ENCODE data around the gene LRRC74B. TPM values are rescaled to one million over a fixed set of nuclear protein-coding genes. Genes with fewer than 3 reads are reported as not detected.
"Not testable (repeated sequence)": the region's sequence is repeated elsewhere in the genome, so short reads cannot be mapped to it uniquely, and the experiment has no call there.

Gene LRRC74B
- total and polyA plus RNA-seq, 2 donors from 2014 or later, result not detected

- Histone ChIP-seq H3K27me3 (ENCODE audit: control insufficient read depth, insufficient read depth, low read length) (no peaks in the 10 kb centered on the region), H3K9ac (ENCODE audit: low read length in 3 of 3) (no peak overlapping the region), H3K4me3 (ENCODE audit: low read length in 3 of 3) (no peak overlapping the region), H3K9me3 (ENCODE audit: control insufficient read depth in 2 of 3, insufficient read depth in 1 of 3, low read length in 3 of 3) (no peaks in the 10 kb centered on the region), H3K27ac (ENCODE audit: low read depth in 2 of 2, low read length in 2 of 2) (no peak overlapping the region), H3K4me1 (ENCODE audit: control insufficient read depth in 2 of 3, insufficient read depth in 2 of 3, low read depth in 1 of 3, low read length in 3 of 3) (no peaks in the 10 kb centered on the region), H3K36me3 (ENCODE audit: control insufficient read depth in 2 of 3, insufficient read depth in 3 of 3, low read length in 3 of 3) (no peaks in the 10 kb centered on the region)
- FAIRE-seq, result no peak
- DNase-seq, result no peak
- intact Hi-C loops (cut with DNase I), result no loop called here
- no peak for TF ChIP-seq CTCF (IDR thresholded peaks at IDR 0.05; ENCODE audit: borderline replicate concordance, extremely low read depth, insufficient read depth)
These were observed 41.4 kb downstream of the LRRC74B start for GRCh38 chr22:21087119-21087518.

- FAIRE-seq; H3K4me1 ChIP-seq (ENCODE audit: control insufficient read depth in 2 of 3, insufficient read depth in 2 of 3, low read depth in 1 of 3, low read length in 3 of 3); H3K36me3 ChIP-seq (ENCODE audit: control insufficient read depth in 2 of 3, insufficient read depth in 3 of 3, low read length in 3 of 3); DNase-seq; H3K9ac ChIP-seq (ENCODE audit: low read length in 3 of 3); H3K4me3 ChIP-seq (ENCODE audit: low read length in 3 of 3); H3K27me3 ChIP-seq (ENCODE audit: control insufficient read depth, insufficient read depth, low read length); H3K27ac ChIP-seq (ENCODE audit: low read depth in 2 of 2, low read length in 2 of 2); H3K9me3 ChIP-seq (ENCODE audit: control insufficient read depth in 2 of 3, insufficient read depth in 1 of 3, low read length in 3 of 3); intact Hi-C loops (cut with DNase I): not testable (repeated sequence)
These were observed 42.2 kb downstream of the LRRC74B start for GRCh38 chr22:21087926-21088325.

- intact Hi-C loops (cut with DNase I); H3K9me3 ChIP-seq (ENCODE audit: control insufficient read depth in 2 of 3, insufficient read depth in 1 of 3, low read length in 3 of 3); H3K4me3 ChIP-seq (ENCODE audit: low read length in 3 of 3); H3K4me1 ChIP-seq (ENCODE audit: control insufficient read depth in 2 of 3, insufficient read depth in 2 of 3, low read depth in 1 of 3, low read length in 3 of 3); DNase-seq; FAIRE-seq; H3K36me3 ChIP-seq (ENCODE audit: control insufficient read depth in 2 of 3, insufficient read depth in 3 of 3, low read length in 3 of 3); H3K27me3 ChIP-seq (ENCODE audit: control insufficient read depth, insufficient read depth, low read length); H3K9ac ChIP-seq (ENCODE audit: low read length in 3 of 3); H3K27ac ChIP-seq (ENCODE audit: low read depth in 2 of 2, low read length in 2 of 2): not testable (repeated sequence)
These were observed 45.5 kb downstream of the LRRC74B start for GRCh38 chr22:21091220-21091619.

GRCh38 chr22:21092797-21093554 is 47.2 kb downstream of the LRRC74B start:
- no peak overlapping the region for H3K4me3 ChIP-seq (ENCODE audit: low read length in 3 of 3)
- DNase-seq (no peak), FAIRE-seq (no peak)
- no peak overlapping the region for H3K9ac ChIP-seq (ENCODE audit: low read length in 3 of 3)
- H3K9me3 ChIP-seq (ENCODE audit: control insufficient read depth in 2 of 3, insufficient read depth in 1 of 3, low read length in 3 of 3), result no peaks in the 10 kb centered on the region
- no peak for TF ChIP-seq CTCF (IDR thresholded peaks at IDR 0.05; ENCODE audit: borderline replicate concordance, extremely low read depth, insufficient read depth)
- H3K4me1 ChIP-seq (ENCODE audit: control insufficient read depth in 2 of 3, insufficient read depth in 2 of 3, low read depth in 1 of 3, low read length in 3 of 3), result no peaks in the 10 kb centered on the region
- H3K27me3 ChIP-seq (ENCODE audit: control insufficient read depth, insufficient read depth, low read length), result no peaks in the 10 kb centered on the region
- no peaks in the 10 kb centered on the region for H3K36me3 ChIP-seq (ENCODE audit: control insufficient read depth in 2 of 3, insufficient read depth in 3 of 3, low read length in 3 of 3)
- intact Hi-C loops (cut with DNase I), result no loop called here
- H3K27ac ChIP-seq (ENCODE audit: low read depth in 2 of 2, low read length in 2 of 2), result no peak overlapping the region

GRCh38 chr22:21093555-21094137 is 47.9 kb downstream of the LRRC74B start:
- not testable (repeated sequence) for DNase-seq; FAIRE-seq; H3K27me3 ChIP-seq (ENCODE audit: control insufficient read depth, insufficient read depth, low read length)

More at GRCh38 chr22:21093555-21094137, 47.9 kb downstream of the LRRC74B start:
- H3K27ac ChIP-seq (ENCODE audit: low read depth in 2 of 2, low read length in 2 of 2); H3K4me3 ChIP-seq (ENCODE audit: low read length in 3 of 3); H3K9me3 ChIP-seq (ENCODE audit: control insufficient read depth in 2 of 3, insufficient read depth in 1 of 3, low read length in 3 of 3); intact Hi-C loops (cut with DNase I); H3K9ac ChIP-seq (ENCODE audit: low read length in 3 of 3); H3K36me3 ChIP-seq (ENCODE audit: control insufficient read depth in 2 of 3, insufficient read depth in 3 of 3, low read length in 3 of 3); H3K4me1 ChIP-seq (ENCODE audit: control insufficient read depth in 2 of 3, insufficient read depth in 2 of 3, low read depth in 1 of 3, low read length in 3 of 3): not testable (repeated sequence)

Data from kidney (tissue), 14 donors.